HG03175 (cell line): ENCODE data around the gene WDR37.
A peak's percentile ranks its signal among the peaks of the same experiment; 100 is the strongest.
"Not testable (repeated sequence)": the region's sequence is repeated elsewhere in the genome, so short reads cannot be mapped to it uniquely, and the experiment has no call there.

Source experiments
- ATAC-seq: cut with Tn5 transposase; IDR thresholded peaks from one replicate; pipeline ENCODE4 v1.9.1; 2021; ENCODE audit warnings: mild to moderate bottlenecking, moderate library complexity; ENCODE audit not compliant: unreplicated experiment

The WDR37 gene

DNA sequence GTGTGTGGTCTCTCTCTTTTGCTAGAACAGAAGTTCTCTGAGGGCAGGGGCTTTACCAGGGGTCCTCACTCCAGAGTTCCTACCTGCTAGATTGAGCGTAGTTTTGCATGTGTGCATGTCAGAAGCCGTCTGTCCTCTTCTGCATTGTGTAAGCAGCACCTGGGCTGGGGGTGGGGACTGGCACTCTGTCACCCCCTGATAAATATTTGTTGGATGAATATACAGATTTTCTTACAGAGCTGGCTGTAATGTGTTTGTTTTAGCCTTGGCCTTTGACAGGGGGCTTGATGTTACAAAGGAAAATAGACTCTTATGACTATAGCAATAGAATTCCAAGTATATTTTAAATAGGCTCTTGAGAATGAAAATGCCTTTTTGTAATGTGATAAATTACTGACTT, 46.6 kb downstream of the WDR37 start:
- ATAC-seq, result no peak

DNA sequence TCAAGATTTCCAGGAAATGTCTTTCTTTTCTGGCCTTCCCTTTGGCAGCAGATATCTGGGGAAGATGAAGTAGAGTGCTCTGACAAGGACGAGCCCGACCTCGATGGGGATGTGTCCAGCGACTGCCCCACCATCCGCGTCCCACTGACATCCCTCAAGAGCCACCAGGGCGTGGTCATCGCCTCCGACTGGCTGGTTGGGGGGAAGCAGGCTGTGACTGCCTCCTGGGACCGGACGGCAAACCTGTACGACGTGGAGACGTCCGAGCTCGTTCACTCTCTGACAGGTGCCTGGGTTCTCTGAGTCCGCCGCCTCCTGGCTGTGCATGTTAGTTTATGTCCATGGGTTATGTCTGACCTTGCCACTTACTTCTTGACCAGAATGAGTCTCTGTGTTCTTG, 47.4 kb downstream of the WDR37 start:
- no peak for ATAC-seq

DNA sequence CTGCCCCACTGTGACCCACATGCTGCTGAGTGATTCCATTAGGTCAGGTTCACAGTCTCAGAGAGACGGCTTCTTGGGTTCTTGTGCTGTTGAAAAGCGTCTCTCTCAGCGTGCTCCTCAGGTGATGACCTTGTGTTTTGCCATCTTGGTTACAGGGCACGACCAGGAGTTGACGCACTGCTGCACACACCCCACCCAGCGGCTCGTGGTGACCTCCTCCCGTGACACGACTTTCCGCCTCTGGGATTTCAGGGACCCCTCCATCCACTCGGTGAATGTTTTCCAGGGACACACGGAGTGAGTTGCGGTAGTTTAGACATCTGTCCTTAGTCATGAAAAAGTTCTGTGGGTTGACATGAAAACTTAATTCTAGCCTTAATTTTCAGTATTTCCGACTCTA, 48.8 kb downstream of the WDR37 start:
- no peak for ATAC-seq

DNA sequence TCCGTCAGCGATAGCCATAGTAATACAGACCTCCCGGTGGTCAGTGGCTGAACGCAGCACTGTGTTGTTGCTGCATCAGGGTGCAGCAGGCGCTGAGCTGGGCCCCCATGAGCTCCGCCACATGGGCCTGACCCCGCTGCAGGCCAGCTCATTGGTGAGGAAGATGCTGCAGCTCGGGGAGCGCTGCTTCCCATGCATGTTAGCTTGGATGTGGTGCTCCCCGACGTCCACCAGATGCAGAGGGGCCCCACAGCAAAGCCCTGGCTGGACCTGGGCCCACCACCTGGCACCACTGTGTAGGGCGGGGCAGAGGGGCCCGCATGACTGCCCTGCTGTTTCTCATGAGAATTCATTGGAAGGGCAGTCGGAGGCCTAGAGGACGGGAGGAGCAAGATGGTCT, 50.8 kb downstream of the WDR37 start:
- no peak for ATAC-seq

DNA sequence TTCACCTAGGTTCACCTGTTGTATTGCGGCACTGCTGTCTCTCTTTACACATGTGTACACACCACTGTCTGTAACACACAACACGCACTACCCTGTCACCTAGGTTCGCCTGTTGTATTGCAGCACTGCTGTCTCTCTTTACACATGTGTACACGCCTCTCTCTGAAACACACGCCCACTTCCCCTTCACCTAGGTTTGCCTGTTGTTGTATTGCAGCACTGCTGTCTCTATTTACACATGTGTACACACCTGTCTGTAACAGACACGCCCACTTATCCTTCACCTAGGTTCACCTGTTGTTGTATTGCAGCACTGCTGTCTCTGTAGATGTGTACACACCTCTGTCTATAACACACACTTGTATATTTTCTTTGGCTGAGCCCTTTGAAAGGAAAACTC, 51.5 kb downstream of the WDR37 start:
- no peak for ATAC-seq

DNA sequence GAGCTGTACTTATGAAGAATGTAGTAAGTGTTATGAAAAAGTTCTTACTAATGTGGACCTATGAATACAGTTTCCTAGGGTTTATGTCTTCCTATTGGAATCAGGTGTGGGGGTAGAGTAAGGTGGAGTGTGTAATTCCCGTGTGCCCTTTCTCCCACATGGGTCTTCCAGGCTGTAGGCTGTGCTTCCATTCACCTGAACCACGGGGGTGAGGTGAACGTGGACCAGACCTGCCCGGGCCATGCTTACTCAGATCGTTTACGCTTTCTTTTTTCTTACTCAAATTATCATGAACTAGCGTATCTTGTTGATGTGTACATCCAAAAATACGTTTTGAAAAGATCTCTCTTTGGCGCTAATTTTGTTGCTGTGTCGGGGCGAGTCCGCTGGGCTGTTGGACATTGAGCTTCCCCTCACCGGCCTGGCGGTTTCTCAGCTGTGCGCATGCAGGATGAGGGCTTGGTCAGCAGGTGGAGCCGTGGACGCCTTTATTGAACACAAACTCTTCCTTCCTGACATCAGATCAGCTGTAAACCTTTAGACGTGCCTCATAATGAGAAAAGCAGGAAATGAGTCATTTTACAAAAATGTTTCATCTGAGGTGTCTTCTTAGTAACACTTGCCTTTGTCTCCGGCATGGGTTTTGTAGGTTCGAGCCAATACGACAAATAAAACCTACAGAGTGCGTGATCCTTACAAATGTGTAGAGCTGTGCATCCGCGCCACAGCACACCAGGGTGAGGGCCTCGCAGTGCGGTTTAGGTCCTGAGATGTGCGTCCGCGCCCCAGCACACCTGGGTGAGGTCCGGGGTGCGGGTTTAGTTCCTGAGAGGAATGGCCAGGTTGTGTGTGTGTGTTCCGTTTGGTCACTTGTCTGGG, 53.8 kb downstream of the WDR37 start:
- ATAC-seq, result peak; percentile 82

DNA sequence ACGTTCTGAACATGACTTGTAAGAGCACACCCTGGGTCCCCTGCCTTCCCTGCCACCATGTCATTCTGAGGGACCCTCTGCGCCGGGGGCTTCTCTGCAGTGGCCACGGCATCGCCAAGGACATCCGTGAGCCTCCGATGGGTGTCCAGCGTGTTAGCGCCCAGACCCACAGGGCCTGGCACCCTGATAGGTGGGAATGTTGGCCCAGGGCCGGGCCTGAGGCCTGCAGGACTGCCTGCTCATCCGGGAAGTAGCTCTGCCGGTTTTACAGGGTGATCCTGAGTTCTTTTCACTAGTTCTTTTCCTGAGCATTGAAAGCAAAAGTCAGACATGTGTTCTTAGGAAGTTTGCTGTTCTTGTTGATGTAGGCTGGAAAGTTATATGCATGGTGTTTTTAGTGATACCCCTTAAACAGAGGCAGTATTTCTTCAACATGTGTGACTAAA, 54.5 kb downstream of the WDR37 start:
- ATAC-seq, result no peak

DNA sequence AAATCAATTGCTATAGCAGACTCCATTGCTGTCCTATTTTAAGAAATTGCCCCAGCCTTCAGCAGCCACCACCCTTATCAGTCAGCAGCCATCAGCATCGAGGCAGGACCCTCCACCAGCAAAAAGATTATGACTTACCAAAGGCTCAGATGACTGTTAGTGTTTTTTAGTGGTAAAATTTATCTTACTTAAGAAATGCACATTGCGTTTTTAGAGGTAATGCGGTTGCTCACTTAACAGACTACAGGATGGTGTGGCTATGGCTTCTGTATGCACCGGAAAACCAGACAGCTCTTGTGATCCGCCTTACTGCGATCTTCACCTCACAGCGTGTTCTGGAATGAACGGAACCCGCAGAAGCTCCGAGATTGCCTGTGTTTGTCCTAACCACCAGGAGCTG, 58.1 kb downstream of the WDR37 start:
- no peak for ATAC-seq

DNA sequence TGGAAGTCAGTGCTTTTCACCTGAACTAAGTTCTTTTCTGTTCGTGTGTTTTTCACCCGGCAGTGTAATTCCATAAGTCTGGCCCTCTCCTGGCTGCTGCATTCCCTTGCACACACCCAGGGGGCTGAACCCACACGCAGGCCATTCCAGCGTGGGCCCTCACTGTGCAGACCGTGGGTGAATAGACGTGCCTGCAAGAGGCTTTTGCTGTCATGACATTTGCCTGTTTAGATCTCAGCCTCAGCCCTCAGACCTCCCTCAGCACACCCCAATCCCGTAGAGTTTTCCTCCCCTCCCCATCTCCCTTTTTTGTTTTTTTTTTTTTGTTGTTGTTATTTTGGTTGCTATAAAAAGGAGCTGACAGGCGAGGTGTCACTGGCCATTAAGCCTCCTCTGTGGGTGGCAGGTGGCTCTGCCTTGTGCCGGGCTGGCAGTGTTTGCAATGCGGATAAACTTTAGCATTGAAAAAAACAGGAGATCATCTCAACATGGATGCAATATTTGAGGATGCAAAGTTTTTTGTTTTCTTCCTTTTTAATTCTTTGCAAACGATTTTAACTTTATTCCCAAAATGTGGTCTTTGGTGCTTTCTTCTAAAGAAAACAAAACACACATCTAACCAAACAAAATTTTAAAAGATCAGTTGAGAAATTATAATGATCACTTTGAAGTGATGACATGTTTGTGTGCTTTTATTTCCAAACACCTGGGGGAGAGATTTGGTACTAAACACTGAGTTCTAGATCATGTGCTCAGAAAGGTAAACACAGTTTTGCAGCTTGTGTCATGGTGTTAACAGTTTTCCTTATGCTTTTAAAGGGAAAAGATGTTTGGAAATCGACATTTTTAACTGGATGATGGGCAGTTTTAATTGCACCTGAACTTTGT, 58.8 kb downstream of the WDR37 start:
- no peak for ATAC-seq

DNA sequence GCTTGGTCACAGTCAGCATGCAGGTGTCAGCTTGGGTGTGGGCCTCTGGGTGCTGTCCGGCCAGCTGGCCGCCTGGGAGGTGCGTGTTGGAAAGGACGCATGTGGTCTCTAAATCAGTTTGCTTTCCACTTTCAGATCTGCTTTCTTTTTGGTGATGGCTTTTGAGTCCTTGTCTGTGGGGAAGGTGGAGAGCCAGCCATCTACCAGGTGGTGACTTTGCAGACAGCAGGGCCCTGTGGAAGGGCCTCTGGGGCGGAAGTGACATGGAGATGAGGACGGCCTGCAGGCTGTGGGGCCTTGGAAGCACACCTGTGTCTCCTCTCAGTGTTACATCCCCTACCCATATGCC, 59.4 kb downstream of the WDR37 start:
- ATAC-seq, result no peak

DNA sequence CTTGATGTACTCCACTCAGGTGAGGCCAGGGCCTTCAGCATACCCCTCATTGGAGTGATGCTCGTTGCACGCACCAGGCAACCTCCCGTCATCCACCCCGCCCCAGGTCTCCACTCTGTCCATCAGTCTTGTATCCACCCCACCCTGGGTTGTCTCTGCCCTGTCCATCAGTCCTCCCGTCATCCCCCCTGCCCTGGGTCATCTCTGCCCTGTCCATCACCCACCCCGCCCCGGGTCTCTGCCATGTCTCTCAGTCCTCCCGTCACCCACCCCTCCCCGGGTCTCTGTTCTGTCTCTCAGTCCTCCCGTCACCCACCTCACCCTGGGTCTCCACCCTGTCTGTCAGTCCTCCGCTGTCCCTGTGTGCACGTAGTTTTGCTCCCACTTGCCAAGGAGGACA, 59.9 kb downstream of the WDR37 start:
- ATAC-seq, result no peak

DNA sequence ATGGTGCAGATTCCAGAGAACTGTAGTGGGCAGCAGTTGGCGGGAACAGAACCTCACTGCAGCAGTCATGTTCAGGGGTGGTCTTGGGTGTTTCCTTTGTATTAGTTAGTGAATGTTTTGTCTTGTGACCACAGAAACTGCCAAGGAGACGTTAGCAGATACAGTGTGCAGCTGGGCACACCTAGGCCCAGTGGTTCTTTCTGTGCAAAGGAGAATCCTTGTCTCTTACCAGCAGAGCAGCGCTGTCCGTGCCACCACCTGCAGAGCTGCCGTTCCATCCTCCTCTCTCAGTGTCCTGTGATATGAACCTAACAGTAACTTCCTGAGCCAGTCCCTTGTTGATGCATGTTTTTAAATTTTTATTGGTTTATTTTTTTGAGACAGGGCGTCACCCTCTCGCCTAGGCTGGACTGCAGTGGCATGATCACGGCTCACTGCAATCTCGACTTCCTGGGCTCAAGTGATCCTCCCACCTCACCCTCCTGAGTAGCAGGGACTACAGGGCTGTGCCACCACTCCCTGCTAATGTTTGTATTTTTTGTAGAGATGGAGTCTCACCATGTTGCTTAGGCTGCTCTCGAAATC, 60.6 kb downstream of the WDR37 start:
- no peak for ATAC-seq

DNA sequence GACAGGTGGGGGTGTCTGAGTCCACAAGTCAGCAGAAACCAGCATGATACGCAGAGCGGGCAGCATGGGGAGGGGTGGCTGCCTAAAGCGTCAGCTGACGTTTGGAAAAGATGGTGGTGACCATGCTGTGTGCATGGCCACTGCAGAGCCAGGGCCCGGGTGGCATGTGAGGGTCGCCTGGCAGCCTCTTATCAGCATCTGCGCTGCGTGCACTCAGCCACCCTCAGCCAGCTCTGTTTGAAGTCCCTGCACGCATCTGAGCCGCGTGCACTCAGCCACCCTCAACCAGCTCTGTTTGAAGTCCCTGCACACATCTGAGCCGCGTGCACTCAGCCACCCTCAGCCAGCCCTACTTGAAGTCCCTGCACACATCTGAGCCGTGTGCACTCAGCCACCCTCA, 61.5 kb downstream of the WDR37 start:
- ATAC-seq, result no peak

DNA sequence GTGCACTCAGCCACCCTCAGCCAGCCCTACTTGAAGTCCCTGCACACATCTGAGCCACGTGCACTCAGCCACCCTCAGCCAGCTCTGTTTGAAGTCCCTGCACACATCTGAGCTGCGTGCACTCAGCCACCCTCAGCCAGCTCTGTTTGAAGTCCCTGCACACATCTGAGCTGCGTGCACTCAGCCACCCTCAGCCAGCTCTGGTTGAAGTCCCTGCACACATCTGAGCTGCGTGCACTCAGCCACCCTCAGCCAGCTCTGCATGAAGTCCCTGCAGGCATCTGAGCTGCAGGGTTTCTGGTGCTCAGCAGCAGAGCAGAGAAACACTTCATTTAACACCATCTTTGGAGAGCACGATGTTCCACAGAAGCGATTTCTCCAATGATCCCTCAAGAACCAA, 62.1 kb downstream of the WDR37 start:
- not testable (repeated sequence) for ATAC-seq

DNA sequence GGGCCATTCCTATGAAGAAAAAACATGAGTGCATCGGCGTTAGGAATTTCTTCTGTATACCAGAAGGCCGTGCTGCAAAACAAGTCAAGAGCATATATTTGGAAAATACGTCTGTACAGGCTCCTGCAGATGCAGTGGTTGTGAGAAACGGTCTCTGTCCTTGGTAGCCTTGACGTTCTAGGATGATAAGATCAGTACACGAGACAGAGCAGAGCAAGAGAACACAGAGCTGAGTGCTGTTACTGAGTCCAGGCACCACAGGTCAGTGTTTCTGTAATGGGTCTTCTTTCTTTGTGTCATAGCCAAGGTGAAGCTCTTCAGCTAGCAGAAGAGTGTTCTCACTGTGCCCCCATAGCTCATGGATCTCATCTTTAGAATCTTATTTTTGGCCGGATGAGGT, 62.8 kb downstream of the WDR37 start:
- no peak for ATAC-seq

DNA sequence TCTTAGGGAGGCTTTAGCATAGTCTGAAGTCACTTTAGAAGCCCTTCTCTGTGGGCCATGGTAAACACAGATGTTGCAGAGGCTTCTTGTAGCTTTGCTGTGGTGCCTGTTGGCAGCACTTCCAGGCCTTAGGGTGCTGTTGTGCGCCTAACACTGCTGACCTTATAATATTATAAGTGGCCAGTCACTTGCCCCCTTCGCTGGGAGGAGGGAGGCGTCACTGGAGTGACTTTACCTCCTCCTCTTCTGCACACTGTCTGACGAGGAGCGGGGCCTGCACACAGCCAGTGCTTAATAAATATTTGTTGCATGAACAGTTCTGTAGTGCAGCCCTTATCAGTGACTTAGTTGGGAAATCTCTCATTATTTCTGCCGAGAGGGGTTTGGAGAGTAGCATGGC, 63.3 kb downstream of the WDR37 start:
- ATAC-seq, result no peak

DNA sequence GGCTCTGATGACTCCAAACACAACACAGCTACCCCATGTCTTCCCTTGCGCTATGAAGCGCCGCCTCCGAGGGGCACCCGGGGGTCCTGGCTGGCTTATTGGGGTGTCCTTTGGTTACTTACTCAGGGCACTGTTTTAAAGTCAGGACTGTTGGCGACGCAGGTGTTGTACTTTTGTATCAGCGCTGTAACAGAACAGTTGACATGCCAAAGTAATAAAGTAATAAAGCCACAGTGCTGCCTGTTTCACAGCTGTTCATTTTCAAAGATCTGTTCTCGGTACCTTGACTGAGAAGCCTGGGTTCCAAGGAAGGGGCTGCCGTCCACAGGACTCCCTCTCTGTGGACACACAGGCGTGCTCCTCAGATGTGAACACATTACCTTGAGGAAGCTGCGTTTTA, 64.1 kb downstream of the WDR37 start:
- ATAC-seq, result no peak

DNA sequence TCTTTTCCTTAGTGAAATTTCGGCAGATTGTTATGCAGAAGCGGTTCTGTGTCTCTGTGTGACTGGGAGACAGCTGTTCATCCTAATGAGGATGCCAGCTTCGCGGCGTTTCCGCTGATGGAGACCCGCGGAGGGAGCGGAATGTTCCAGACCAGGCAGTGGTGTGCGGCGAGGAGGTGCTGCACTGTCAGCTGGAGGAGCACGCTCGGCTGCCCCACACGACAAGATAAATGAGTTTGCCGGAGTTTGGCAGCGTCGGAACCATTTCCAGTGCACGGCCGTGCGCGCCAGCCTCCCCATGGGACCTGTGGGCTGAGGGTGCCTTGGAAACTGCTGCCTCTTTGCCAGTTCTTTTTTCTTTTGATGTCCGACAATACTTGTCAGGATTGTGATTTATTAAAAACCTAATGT, 64.6 kb downstream of the WDR37 start:
- ATAC-seq, result no peak

DNA sequence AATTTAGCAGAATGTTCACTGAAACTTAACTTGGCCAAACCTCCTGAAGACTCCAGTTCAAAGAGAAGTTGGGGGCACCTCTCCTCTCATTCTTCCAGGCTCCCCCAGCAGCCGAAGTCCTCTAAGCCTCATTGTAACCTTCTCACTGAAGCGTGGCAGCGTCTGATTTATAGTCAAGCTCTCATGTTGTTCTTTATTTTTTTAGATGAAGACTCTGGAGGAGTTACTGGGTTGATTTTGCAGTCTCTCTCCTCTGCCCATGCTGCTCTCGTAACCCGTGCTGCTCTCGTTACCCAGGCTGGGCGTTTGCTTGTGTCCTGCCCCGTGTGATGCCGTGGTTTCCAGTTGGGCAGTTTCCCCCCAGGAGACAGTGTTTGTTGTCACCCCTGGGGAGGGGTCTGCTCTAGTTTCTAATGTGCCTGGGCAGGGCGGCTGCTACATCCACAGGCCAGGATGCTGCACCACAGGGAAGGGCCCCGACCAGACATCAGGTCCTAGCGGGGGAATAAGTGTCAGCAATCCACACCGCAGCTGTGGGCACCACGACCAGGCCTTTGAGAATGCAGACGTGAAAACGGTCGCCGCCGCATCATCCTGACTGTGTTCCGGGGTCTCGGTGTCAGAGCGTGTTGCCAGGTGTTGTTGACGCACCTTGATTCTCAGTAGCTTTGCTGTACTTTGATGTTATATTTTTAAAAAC, 65.2 kb downstream of the WDR37 start:
- no peak for ATAC-seq

DNA sequence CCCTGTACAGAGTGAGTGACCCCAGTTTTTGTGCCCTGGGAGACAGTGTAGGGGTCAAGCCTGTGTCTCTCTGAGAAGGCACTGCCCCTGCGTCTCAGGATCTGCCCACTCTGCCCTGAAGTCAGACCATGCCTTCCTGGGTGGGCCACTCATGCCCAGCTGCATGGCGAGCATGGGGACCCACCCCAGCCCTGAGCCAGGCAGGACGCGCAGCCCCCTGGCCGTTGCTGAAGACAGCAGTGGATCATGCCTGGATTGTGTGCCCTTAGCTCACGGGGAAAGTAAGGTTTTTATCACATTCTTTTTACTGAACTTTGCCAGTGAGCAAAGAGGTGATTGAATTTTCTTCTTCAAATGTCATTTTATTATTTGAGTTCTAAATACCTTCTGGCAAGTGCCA, 66.2 kb downstream of the WDR37 start:
- ATAC-seq, result no peak

DNA sequence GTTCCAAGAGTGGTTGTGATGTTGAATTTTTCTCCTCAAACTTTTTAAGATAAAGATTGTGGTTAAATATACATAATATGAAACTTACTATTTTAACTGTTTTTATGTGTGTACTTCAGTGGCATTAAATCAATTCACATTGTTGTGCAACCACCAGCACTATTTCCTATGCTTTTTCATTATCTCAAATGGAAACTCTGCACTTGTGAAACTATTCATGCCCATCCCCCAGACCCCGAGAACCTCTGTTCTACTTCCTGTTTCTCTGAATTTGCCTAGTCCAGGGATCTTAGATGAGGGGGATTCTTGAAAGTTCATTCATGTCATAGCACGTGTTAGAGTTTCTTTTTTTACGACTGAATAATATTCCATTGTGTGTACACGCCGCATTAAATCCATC, 67.0 kb downstream of the WDR37 start:
- no peak for ATAC-seq
